K562 (cell line): Measurements from ENCODE around the gene DNAJB13. TPM values are rescaled to one million over a fixed set of nuclear protein-coding genes. Genes with fewer than 3 reads are reported as not detected.

ENCODE experiments used
- BACH1 ChIP-seq: fragments of 200-800 bp; sonication (Bioruptor generic); IDR thresholded peaks from 2 replicates; pipeline ENCODE4 v1.6.1; 2016; ENCODE audit warnings: missing genetic modification characterization, missing compliant biosample characterization
- EP400 ChIP-seq: fragments of 450-650 bp; IDR thresholded peaks from 2 replicates; pipeline ENCODE4 v1.6.1; 2017; ENCODE audit warnings: antibody characterized with exemption, mild to moderate bottlenecking, moderate library complexity
- MEIS2 ChIP-seq: fragments of 450-650 bp; IDR thresholded peaks from 2 replicates; pipeline ENCODE4 v1.6.1; 2014; ENCODE audit warnings: mild to moderate bottlenecking; ENCODE audit not compliant: partially characterized antibody
- POU5F1 ChIP-seq: fragments of 150-350 bp; IDR thresholded peaks from 2 replicates; pipeline ENCODE4 v1.6.1; 2014; ENCODE audit warnings: borderline replicate concordance, low read length, low read depth, mild to moderate bottlenecking; ENCODE audit not compliant: partially characterized antibody
- SMAD3 ChIP-seq: fragments of 450-650 bp; formaldehyde crosslinking; conservative IDR thresholded peaks from 2 replicates; pipeline ENCODE4 v1.4.0; 2020; ENCODE audit warnings: mild to moderate bottlenecking
- SMARCB1 ChIP-seq: IDR thresholded peaks from 2 replicates; pipeline ENCODE4 v1.6.1; 2011; ENCODE audit warnings: improper control_type of control experiment, low read depth; ENCODE audit not compliant: insufficient read length
- SRF ChIP-seq, 2 experiments: fragments of 250-450, 450-650 bp in 1 of 2; sonication (Bioruptor Pico) in 1 of 2; sonication (generic) in 1 of 2; formaldehyde crosslinking; IDR thresholded peaks; 2 replicates each; pipeline versions ENCODE4 v1.5.0 to v1.5.1; 2020 to 2022; ENCODE audit warnings: mild to moderate bottlenecking in 1 of 2, missing genetic modification reagents in 1 of 2
- THAP12 ChIP-seq: fragments of 250-450 bp; sonication (Bioruptor Pico); IDR thresholded peaks from 2 replicates; pipeline ENCODE4 v1.9.0; 2021; ENCODE audit warnings: mild to moderate bottlenecking, inconsistent platforms
- ZBED1 ChIP-seq: IDR thresholded peaks from 2 replicates; pipeline ENCODE4 v1.6.1; 2014
- ZNF407 ChIP-seq: fragments of 450-650 bp; IDR thresholded peaks from 2 replicates; pipeline ENCODE4 v1.6.1; 2016; ENCODE audit warnings: low read depth
- ZNF57 ChIP-seq: fragments of 450-650 bp; formaldehyde crosslinking; IDR thresholded peaks from 2 replicates; pipeline ENCODE4 v1.4.0; 2020; ENCODE audit warnings: mild to moderate bottlenecking, moderate library complexity
- ZNF639 ChIP-seq, 2 experiments: fragments of 200-800 bp in 1 of 2; sonication (Bioruptor generic) in 1 of 2; sonication (generic) in 1 of 2; formaldehyde crosslinking in 1 of 2; IDR thresholded peaks in 1 of 2; conservative IDR thresholded peaks in 1 of 2; 2 replicates each; pipeline versions ENCODE4 v1.5.0 to v1.6.1; 2016 to 2020; ENCODE audit warnings: missing compliant biosample characterization in 1 of 2, missing genetic modification characterization in 1 of 2, missing genetic modification reagents in 1 of 2
- ZNF699 ChIP-seq: fragments of 250-450 bp; sonication (Bioruptor Pico); IDR thresholded peaks from 2 replicates; pipeline ENCODE4 v1.8.0; 2021; ENCODE audit warnings: mild to moderate bottlenecking, moderate library complexity; ENCODE audit not compliant: insufficient replicate concordance
- polyA plus RNA-seq, 8 experiments: library from polyadenylated mRNA; depleted of rRNA in 4 of 8; stranded (reverse) in 5 of 8; unstranded in 3 of 8; fragments of >200 nt; fragmentation: Nextera tagmentation in 2 of 8; fragmentation: Illumina TruSeq in 1 of 8; extraction: Ambion mirVana in 2 of 8; extraction: Trizol in 1 of 8; gene quantifications; 2 replicates each; pipeline versions ENCODE4 v1.2.1 to v1.2.3, GENCODE V29; 2011 to 2014; ENCODE audit warnings: inconsistent platforms in 1 of 8, missing spikeins in 1 of 8
- total RNA-seq, 7 experiments: library from RNA; depleted of rRNA in 6 of 7; stranded (reverse); fragments of >200 nt in 6 of 7; fragmentation: Illumina TruSeq in 2 of 7; extraction: Trizol in 2 of 7; gene quantifications; 2 replicates each; pipeline versions ENCODE4 v1.2.1 to v1.2.3, GENCODE V29; 2011 to 2021; ENCODE audit warnings: low replicate concordance in 1 of 7

DNAJB13 gene
- total and polyA plus RNA-seq, 9 of the 15 experiments (the other 6 are each of a cell fraction or from before 2014, with no cell fraction given): 0.14 TPM; not detected in 8

- TF ChIP-seq ZNF407 (no peak), ZNF57 (CRISPR knock-in tag) (no peak), ZNF639 (CRISPR knock-in tag; conservative IDR thresholded peaks at IDR 0.05 in 1 of 2, IDR thresholded peaks at IDR 0.05 in 1 of 2) (no peak), MEIS2 (peak; percentile 34), SMARCB1 (no peak), EP400 (no peak), BACH1 (no peak), POU5F1 (no peak), ZBED1 (no peak), THAP12 (no peak), SRF (CRISPR knock-in tag; IDR thresholded peaks at IDR 0.05) (no peak), ZNF699 (no peak), SMAD3 (CRISPR knock-in tag) (no peak)
These were observed 54.2 kb downstream of the DNAJB13 start (continued) for GRCh38 chr11:74004759-74005615.
